GM19043 (cell line): ENCODE results near the gene RNASE4.
"Not testable (repeated sequence)": the region's sequence is repeated elsewhere in the genome, so short reads cannot be mapped to it uniquely, and the experiment has no call there.

Source experiments
- ATAC-seq: cut with Tn5 transposase; IDR thresholded peaks from one replicate; pipeline ENCODE4 v1.9.1; 2021; ENCODE audit warnings: low read depth; ENCODE audit not compliant: unreplicated experiment

The RNASE4 gene

GRCh38 chr14:20733684-20734429, 49.5 kb downstream of the RNASE4 start:
- no peak for ATAC-seq

DNA sequence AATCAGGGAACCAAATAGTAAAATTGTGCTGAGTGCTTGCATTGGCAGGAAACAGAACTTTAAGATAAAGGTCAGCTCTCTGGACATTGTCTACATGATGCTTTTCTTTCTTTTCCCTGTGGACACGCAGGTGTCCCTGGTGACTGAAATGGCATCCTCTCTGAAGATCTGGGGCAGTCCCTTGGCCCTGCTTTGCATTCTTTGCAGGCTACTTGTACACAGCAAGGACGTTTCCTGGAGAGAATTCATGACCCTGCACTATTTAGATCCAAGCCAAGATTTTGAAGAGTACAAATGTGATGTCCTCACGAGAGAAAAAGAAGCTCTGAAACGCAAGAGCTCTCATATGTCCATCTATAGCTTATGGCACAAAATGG, 50.1 kb downstream of the RNASE4 start:
- ATAC-seq: no peak

DNA sequence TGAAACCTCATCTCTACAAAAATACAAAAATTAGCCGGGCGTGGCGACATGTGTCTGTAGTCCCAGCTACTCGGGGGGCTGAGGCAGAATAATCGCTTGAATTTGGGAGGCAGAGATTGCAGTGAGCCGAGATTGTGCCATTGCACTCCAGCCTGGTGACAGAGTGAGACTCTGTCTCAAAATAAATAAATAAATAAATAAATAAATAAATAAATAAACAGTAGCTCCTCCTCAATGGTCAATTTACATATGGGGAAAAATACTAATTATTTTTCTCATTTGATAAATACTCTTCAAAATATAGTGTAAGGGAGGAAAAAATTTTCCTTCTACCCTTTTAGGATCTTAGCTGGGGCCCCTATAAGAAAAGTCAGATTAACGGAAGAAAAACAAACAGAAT, 53.9 kb downstream of the RNASE4 start:
- not testable (repeated sequence) for ATAC-seq

- ATAC-seq: no peak
These were observed 57.8 kb downstream of the RNASE4 start for GRCh38 chr14:20742132-20742531.

DNA sequence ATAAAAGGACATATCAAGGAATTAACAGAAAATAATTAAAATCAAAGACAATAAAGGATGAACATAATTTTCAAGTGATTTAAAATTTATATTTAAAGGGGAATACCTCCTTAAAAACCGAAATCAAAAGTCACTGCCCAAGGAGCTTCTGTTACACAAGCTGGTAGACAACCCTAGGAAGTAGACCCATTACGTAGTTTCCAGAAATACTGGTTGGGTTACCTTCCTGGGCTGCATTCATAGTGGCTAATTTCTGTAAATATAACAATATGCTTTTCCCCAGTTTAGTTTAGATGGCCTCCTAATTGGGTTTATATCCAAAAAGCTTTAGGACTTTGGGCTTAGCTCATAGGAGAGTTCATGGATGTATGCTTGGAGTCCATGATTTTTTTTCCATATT, 59.2 kb downstream of the RNASE4 start:
- ATAC-seq: no peak

DNA sequence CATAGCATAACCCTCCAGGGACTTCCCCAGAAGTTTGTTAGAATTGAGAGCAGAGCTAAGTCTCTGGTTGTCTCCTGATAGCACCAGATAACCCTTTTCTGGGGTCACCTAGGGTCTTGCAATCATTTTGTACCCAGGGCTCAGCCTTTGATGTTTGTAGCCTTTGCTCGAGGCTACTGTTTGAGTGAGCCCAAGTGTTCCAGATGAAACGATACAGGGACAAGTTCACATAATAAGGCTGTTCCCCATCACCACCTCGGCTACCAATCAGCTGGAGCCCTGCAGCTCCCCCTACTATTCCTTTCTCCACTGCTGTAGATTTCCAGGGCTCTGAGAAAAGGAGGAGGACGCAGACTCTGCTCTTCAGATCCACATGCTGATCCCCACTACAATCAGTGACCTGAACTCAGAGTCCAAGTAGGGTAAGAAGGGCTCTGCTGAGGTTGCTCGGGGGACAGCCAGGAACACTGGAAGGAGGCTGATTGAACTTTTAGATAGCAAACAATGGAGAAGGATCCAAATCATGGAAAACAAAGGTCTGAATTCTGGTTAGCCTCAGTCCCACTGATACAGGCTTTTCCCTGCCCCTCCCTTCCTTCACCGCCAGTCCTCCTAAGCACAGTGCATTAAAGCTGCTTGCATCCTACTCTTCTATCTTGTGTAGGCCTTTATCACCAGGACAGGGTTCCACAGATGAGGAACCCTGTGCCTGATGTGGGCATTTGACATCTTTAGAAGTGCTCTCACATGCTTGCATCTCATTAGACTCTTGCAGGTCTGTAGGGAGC, 61.4 kb downstream of the RNASE4 start, which contains the start of gene EDDM3A:
EDDM3A (plus strand) TSS at position 317 of the 788 bp plus-strand sequence. CDS start 1,694 bp downstream, outside the sequence.
- ATAC-seq: no peak

- ATAC-seq: no peak
These were observed 62.2 kb downstream of the RNASE4 start for GRCh38 chr14:20746566-20746965.

- no peak for ATAC-seq
These were observed 64.1 kb downstream of the RNASE4 start for GRCh38 chr14:20748439-20748838.

GRCh38 chr14:20750194-20750593, 65.8 kb downstream of the RNASE4 start:
- no peak for ATAC-seq
